Measurements from ENCODE around the gene CDHR5.
"Not testable (repeated sequence)": the region's sequence is repeated elsewhere in the genome, so short reads cannot be mapped to it uniquely, and the experiment has no call there.

GRCh38 chr11:574031-574570, 50.7 kb downstream of the CDHR5 start:
- not testable (repeated sequence) for TF ChIP-seq CTCF (IDR thresholded peaks at IDR 0.05); POLR2A (IDR thresholded peaks at IDR 0.05); POLR2AphosphoS5 (IDR thresholded peaks at IDR 0.05; ENCODE audit: insufficient read depth in 1 of 2, low read depth in 1 of 2)

Data from vagina (tissue), 2 donors.